HEK293 (cell line): ENCODE results near the gene APOL3.

Experiments
- ZNF350 ChIP-seq: fragments of 450-650 bp; formaldehyde crosslinking; IDR thresholded peaks from 2 replicates; pipeline ENCODE4 v1.5.0; 2017; ENCODE audit warnings: missing biosample characterization, mild to moderate bottlenecking, missing genetic modification characterization
- ZNF677 ChIP-seq: fragments of 450-650 bp; IDR thresholded peaks from 2 replicates; pipeline ENCODE4 v1.5.0; 2018; ENCODE audit warnings: missing biosample characterization, mild to moderate bottlenecking, missing genetic modification characterization, moderate library complexity

GRCh38 chr22:36175892-36176291, 15.3 kb upstream of the APOL3 start:
- TF ChIP-seq ZNF677 (tag by site-specific recombination) (no peak), ZNF350 (tag by site-specific recombination) (no peak)
